HG02763 (cell line): ENCODE results near the gene TEX35.
"Not testable (repeated sequence)": the region's sequence is repeated elsewhere in the genome, so short reads cannot be mapped to it uniquely, and the experiment has no call there.

Source experiments
- ATAC-seq: cut with Tn5 transposase; IDR thresholded peaks from one replicate; pipeline ENCODE4 v1.9.1; 2021; ENCODE audit warnings: mild to moderate bottlenecking, moderate library complexity; ENCODE audit not compliant: unreplicated experiment

Gene TEX35

GRCh38 chr1:178493301-178493741, 19.6 kb upstream of the TEX35 start:
- ATAC-seq: no peak

GRCh38 chr1:178494569-178494971, 18.3 kb upstream of the TEX35 start:
- no peak for ATAC-seq

- ATAC-seq: no peak
Measured at GRCh38 chr1:178495158-178495557, 17.8 kb upstream of the TEX35 start.

- ATAC-seq: no peak
Measured at GRCh38 chr1:178495741-178496409, 17.0 kb upstream of the TEX35 start.

GRCh38 chr1:178496410-178497135, 16.3 kb upstream of the TEX35 start, which contains the start of gene CLEC20A:
Gene CLEC20A, minus strand, starts transcription at chr1:178496964. Its CDS starts 25 bp downstream, at chr1:178496939.
- ATAC-seq: no peak

- ATAC-seq: no peak
Measured at GRCh38 chr1:178497903-178498478, 14.9 kb upstream of the TEX35 start.

GRCh38 chr1:178498896-178499675, 13.8 kb upstream of the TEX35 start:
- ATAC-seq: no peak

- ATAC-seq: no peak
Measured at GRCh38 chr1:178500091-178500770, 12.7 kb upstream of the TEX35 start.

GRCh38 chr1:178500936-178501554, 11.9 kb upstream of the TEX35 start:
- ATAC-seq: no peak

- ATAC-seq: peak; percentile 67
Measured at GRCh38 chr1:178501705-178502329, 11.1 kb upstream of the TEX35 start.

GRCh38 chr1:178502330-178502714, 10.6 kb upstream of the TEX35 start:
- ATAC-seq: no peak

- no peak for ATAC-seq
Measured at GRCh38 chr1:178502856-178503255, 10.1 kb upstream of the TEX35 start.

GRCh38 chr1:178503316-178503715, 9.6 kb upstream of the TEX35 start:
- not testable (repeated sequence) for ATAC-seq

- no peak for ATAC-seq
Measured at GRCh38 chr1:178503849-178504248, 9.1 kb upstream of the TEX35 start.

- ATAC-seq: no peak
Measured at GRCh38 chr1:178504286-178504685, 8.6 kb upstream of the TEX35 start.

- no peak for ATAC-seq
Measured at GRCh38 chr1:178506177-178506576, 6.7 kb upstream of the TEX35 start.

- ATAC-seq: no peak
Measured at GRCh38 chr1:178506669-178507068, 6.2 kb upstream of the TEX35 start.

- ATAC-seq: no peak
Measured at GRCh38 chr1:178509414-178510007, 3.4 kb upstream of the TEX35 start.

- ATAC-seq: no peak
Measured at GRCh38 chr1:178510155-178510554, 2.8 kb upstream of the TEX35 start.
